ENCODE measurements around the gene DTNBP1.

DTNBP1 gene

GRCh38 chr6:15553736-15554294 is 109.0 kb downstream of the DTNBP1 start:
- H3K27ac ChIP-seq = no peak overlapping the region
- in situ Hi-C loops (cut with HindIII; ENCODE audit: low pct_ligation_motif_present, low sequenced_read_pairs) = no loop called here
- DNase-seq = no peak
- no peak for TF ChIP-seq CTCF (IDR thresholded peaks at IDR 0.05; ENCODE audit: low read depth, low read length, missing control alignments)
- H3K4me3 ChIP-seq (ENCODE audit: low read depth, low read length) = no peak overlapping the region
- no peaks in the 10 kb centered on the region for H3K36me3 ChIP-seq (replicated peaks)
- H3K27me3 ChIP-seq (replicated peaks) = no peaks in the 10 kb centered on the region

- H3K4me3 ChIP-seq (ENCODE audit: low read depth, low read length) = no peak overlapping the region
- in situ Hi-C loops (cut with HindIII; ENCODE audit: low pct_ligation_motif_present, low sequenced_read_pairs) = no loop called here
Observed at GRCh38 chr6:15553031-15553430, 109.8 kb downstream of the DTNBP1 start.

GRCh38 chr6:15551798-15552197 is 111.0 kb downstream of the DTNBP1 start:
- Histone ChIP-seq H3K36me3 (replicated peaks) (no peaks in the 10 kb centered on the region), H3K27ac (no peak overlapping the region), H3K4me3 (ENCODE audit: low read depth, low read length) (no peak overlapping the region), H3K27me3 (replicated peaks) (no peaks in the 10 kb centered on the region)
- DNase-seq = no peak
- TF ChIP-seq CTCF (IDR thresholded peaks at IDR 0.05; ENCODE audit: low read depth, low read length, missing control alignments) = no peak
- in situ Hi-C loops (cut with HindIII; ENCODE audit: low pct_ligation_motif_present, low sequenced_read_pairs) = no loop called here

More at GRCh38 chr6:15553031-15553430, 109.8 kb downstream of the DTNBP1 start:
- DNase-seq = no peak
- H3K27ac ChIP-seq = no peak overlapping the region
- no peaks in the 10 kb centered on the region for H3K36me3 ChIP-seq (replicated peaks)
- no peaks in the 10 kb centered on the region for H3K27me3 ChIP-seq (replicated peaks)
- no peak for TF ChIP-seq CTCF (IDR thresholded peaks at IDR 0.05; ENCODE audit: low read depth, low read length, missing control alignments)

GRCh38 chr6:15551262-15551661 is 111.6 kb downstream of the DTNBP1 start:
- no peaks in the 10 kb centered on the region for H3K36me3 ChIP-seq (replicated peaks)
- H3K4me3 ChIP-seq (ENCODE audit: low read depth, low read length) = no peak overlapping the region
- TF ChIP-seq CTCF (IDR thresholded peaks at IDR 0.05; ENCODE audit: low read depth, low read length, missing control alignments) = no peak
- DNase-seq = no peak
- in situ Hi-C loops (cut with HindIII; ENCODE audit: low pct_ligation_motif_present, low sequenced_read_pairs) = no loop called here
- no peak overlapping the region for H3K27ac ChIP-seq
- no peaks in the 10 kb centered on the region for H3K27me3 ChIP-seq (replicated peaks)

GRCh38 chr6:15550546-15551123 is 112.2 kb downstream of the DTNBP1 start:
- H3K36me3 ChIP-seq (replicated peaks) = no peaks in the 10 kb centered on the region
- no peak for TF ChIP-seq CTCF (IDR thresholded peaks at IDR 0.05; ENCODE audit: low read depth, low read length, missing control alignments)

GRCh38 chr6:15549371-15549770 is 113.5 kb downstream of the DTNBP1 start:
- TF ChIP-seq CTCF (IDR thresholded peaks at IDR 0.05; ENCODE audit: low read depth, low read length, missing control alignments) = no peak
- H3K27ac ChIP-seq = no peak overlapping the region
- no peaks in the 10 kb centered on the region for H3K36me3 ChIP-seq (replicated peaks)
- no peak for DNase-seq
- in situ Hi-C loops (cut with HindIII; ENCODE audit: low pct_ligation_motif_present, low sequenced_read_pairs) = no loop called here
- no peak overlapping the region for H3K4me3 ChIP-seq (ENCODE audit: low read depth, low read length)
- H3K27me3 ChIP-seq (replicated peaks) = no peaks in the 10 kb centered on the region

More at GRCh38 chr6:15550546-15551123, 112.2 kb downstream of the DTNBP1 start:
- no peak overlapping the region for H3K27ac ChIP-seq
- DNase-seq = no peak
- H3K27me3 ChIP-seq (replicated peaks) = no peaks in the 10 kb centered on the region
- no peak overlapping the region for H3K4me3 ChIP-seq (ENCODE audit: low read depth, low read length)
- in situ Hi-C loops (cut with HindIII; ENCODE audit: low pct_ligation_motif_present, low sequenced_read_pairs) = no loop called here
